ENCODE data around the gene FGGY. TPM values are rescaled to one million over a fixed set of nuclear protein-coding genes. Genes with fewer than 3 reads are reported as not detected.

Gene FGGY
- total and polyA plus RNA-seq, 4 donors: 5.3 to 25.1 (median 11.9) TPM

- Histone ChIP-seq H3K36me3 (ENCODE audit: control insufficient read depth in 1 of 2, insufficient read depth in 2 of 2, low read length in 1 of 2) (no peaks in the 10 kb centered on the region), H3K27ac (ENCODE audit: low read depth in 1 of 2, low read length in 2 of 2) (no peak overlapping the region), H3K9me3 (ENCODE audit: control insufficient read depth, low read length) (no peaks in the 10 kb centered on the region), H3K4me1 (ENCODE audit: control insufficient read depth in 1 of 2, insufficient read depth in 2 of 2, low read length in 2 of 2) (no peaks in the 10 kb centered on the region), H3K27me3 (ENCODE audit: control insufficient read depth in 1 of 2, insufficient read depth in 2 of 2, low read length in 1 of 2) (no peaks in the 10 kb centered on the region), H3K4me3 (ENCODE audit: low read length in 2 of 2) (no peak overlapping the region)
- DNase-seq: no peak
- intact Hi-C loops (cut with DNase I): no loop called here
- 81 to 87% methylated on average over 3 of the region's 3 CpGs for WGBS, 2 donors
- no peak for ATAC-seq (ENCODE audit: low FRiP score)
These were observed 320.5 kb downstream of the FGGY start for GRCh38 chr1:59617434-59617833.

GRCh38 chr1:59619557-59619956 is 322.7 kb downstream of the FGGY start:
- Histone ChIP-seq H3K4me1 (ENCODE audit: control insufficient read depth in 1 of 2, insufficient read depth in 2 of 2, low read length in 2 of 2) (no peaks in the 10 kb centered on the region), H3K27me3 (ENCODE audit: control insufficient read depth in 1 of 2, insufficient read depth in 2 of 2, low read length in 1 of 2) (no peaks in the 10 kb centered on the region), H3K9me3 (ENCODE audit: control insufficient read depth, low read length) (no peaks in the 10 kb centered on the region), H3K4me3 (ENCODE audit: low read length in 2 of 2) (no peak overlapping the region), H3K36me3 (ENCODE audit: control insufficient read depth in 1 of 2, insufficient read depth in 2 of 2, low read length in 1 of 2) (no peaks in the 10 kb centered on the region), H3K27ac (ENCODE audit: low read depth in 1 of 2, low read length in 2 of 2) (no peak overlapping the region)
- ATAC-seq (ENCODE audit: low FRiP score): no peak
- no peak for DNase-seq
- 99% methylated on average over 2 of the region's 2 CpGs for WGBS, 2 donors
- intact Hi-C loops (cut with DNase I): no loop called here

DNA sequence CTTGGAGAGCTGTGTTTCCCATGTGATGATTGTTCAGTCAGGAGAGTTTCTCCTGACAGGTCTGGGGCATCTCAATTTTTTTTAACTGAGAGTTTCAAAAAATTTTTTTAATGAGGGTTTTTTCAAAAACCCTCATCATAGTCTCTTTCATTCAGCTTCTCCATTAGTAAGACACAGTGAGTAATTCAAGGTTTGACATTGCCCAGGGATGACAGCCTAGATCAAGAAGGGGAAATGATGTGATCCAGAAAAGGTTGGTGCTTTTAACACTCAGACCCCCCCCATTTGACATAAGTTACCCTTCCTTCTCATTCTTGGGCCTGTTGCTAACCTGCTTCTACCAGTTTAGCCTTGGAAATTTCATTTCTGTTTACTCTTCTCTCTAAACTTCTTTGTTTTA is 328.5 kb downstream of the FGGY start:
- Histone ChIP-seq H3K4me3 (ENCODE audit: low read length in 2 of 2) (no peak overlapping the region), H3K27ac (ENCODE audit: low read depth in 1 of 2, low read length in 2 of 2) (no peak overlapping the region), H3K9me3 (ENCODE audit: control insufficient read depth, low read length) (no peaks in the 10 kb centered on the region), H3K27me3 (ENCODE audit: control insufficient read depth in 1 of 2, insufficient read depth in 2 of 2, low read length in 1 of 2) (no peaks in the 10 kb centered on the region), H3K36me3 (ENCODE audit: control insufficient read depth in 1 of 2, insufficient read depth in 2 of 2, low read length in 1 of 2) (no peaks in the 10 kb centered on the region), H3K4me1 (ENCODE audit: control insufficient read depth in 1 of 2, insufficient read depth in 2 of 2, low read length in 2 of 2) (no peaks in the 10 kb centered on the region)
- ATAC-seq (ENCODE audit: low FRiP score) (no peak), DNase-seq (no peak)
- intact Hi-C loops (cut with DNase I): no loop called here

- Histone ChIP-seq H3K4me1 (ENCODE audit: control insufficient read depth in 1 of 2, insufficient read depth in 2 of 2, low read length in 2 of 2) (no peaks in the 10 kb centered on the region), H3K36me3 (ENCODE audit: control insufficient read depth in 1 of 2, insufficient read depth in 2 of 2, low read length in 1 of 2) (no peaks in the 10 kb centered on the region), H3K27me3 (ENCODE audit: control insufficient read depth in 1 of 2, insufficient read depth in 2 of 2, low read length in 1 of 2) (no peaks in the 10 kb centered on the region), H3K9me3 (ENCODE audit: control insufficient read depth, low read length) (no peaks in the 10 kb centered on the region), H3K4me3 (ENCODE audit: low read length in 2 of 2) (no peak overlapping the region), H3K27ac (ENCODE audit: low read depth in 1 of 2, low read length in 2 of 2) (no peak overlapping the region)
- intact Hi-C loops (cut with DNase I): no loop called here
- DNase-seq (no peak), ATAC-seq (ENCODE audit: low FRiP score) (no peak)
- 93 to 96% methylated on average over 1 of the region's 1 CpG for WGBS, 2 donors
These were observed 334.8 kb downstream of the FGGY start for GRCh38 chr1:59631561-59632255.

- H3K4me1 ChIP-seq (ENCODE audit: control insufficient read depth in 1 of 2, insufficient read depth in 2 of 2, low read length in 2 of 2): no peaks in the 10 kb centered on the region
- intact Hi-C loops (cut with DNase I): no loop called here
- H3K4me3 ChIP-seq (ENCODE audit: low read length in 2 of 2): no peak overlapping the region
- ATAC-seq (ENCODE audit: low FRiP score): no peak
- no peaks in the 10 kb centered on the region for H3K27me3 ChIP-seq (ENCODE audit: control insufficient read depth in 1 of 2, insufficient read depth in 2 of 2, low read length in 1 of 2)
- no peak for DNase-seq
- 81 to 95% methylated on average over 2 of the region's 2 CpGs for WGBS, 2 donors
- H3K9me3 ChIP-seq (ENCODE audit: control insufficient read depth, low read length): no peaks in the 10 kb centered on the region
- H3K27ac ChIP-seq (ENCODE audit: low read depth in 1 of 2, low read length in 2 of 2): no peak overlapping the region
- no peaks in the 10 kb centered on the region for H3K36me3 ChIP-seq (ENCODE audit: control insufficient read depth in 1 of 2, insufficient read depth in 2 of 2, low read length in 1 of 2)
These were observed 338.2 kb downstream of the FGGY start for GRCh38 chr1:59635097-59635496.

DNA sequence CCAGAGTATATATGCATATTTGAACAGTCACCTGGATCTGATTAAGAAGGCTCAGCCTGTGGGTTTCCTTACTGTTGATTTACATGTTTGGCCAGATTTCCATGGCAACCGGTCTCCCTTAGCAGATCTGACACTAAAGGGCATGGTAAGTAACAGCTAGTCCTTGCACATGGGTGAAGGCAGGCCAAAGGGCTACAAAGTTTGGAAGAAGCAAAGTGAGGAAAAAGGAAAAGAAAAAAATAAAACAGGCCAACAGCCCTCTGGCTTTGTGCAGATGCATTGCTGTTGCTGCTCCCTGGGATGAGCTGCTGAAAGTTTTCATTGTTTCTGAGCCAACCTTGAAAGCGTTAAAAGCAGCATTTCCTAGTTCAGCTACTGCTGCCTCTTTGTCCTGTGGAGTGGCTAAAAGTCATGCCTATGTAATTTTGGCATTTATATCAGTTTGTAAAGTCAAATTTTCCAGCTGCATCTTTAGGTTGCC is 341.4 kb downstream of the FGGY start:
- DNase-seq: no peak
- ATAC-seq (ENCODE audit: low FRiP score): no peak
- Histone ChIP-seq H3K4me3 (ENCODE audit: low read length in 2 of 2) (no peak overlapping the region), H3K9me3 (ENCODE audit: control insufficient read depth, low read length) (no peaks in the 10 kb centered on the region), H3K36me3 (ENCODE audit: control insufficient read depth in 1 of 2, insufficient read depth in 2 of 2, low read length in 1 of 2) (no peaks in the 10 kb centered on the region), H3K27me3 (ENCODE audit: control insufficient read depth in 1 of 2, insufficient read depth in 2 of 2, low read length in 1 of 2) (no peaks in the 10 kb centered on the region), H3K4me1 (ENCODE audit: control insufficient read depth in 1 of 2, insufficient read depth in 2 of 2, low read length in 2 of 2) (no peaks in the 10 kb centered on the region), H3K27ac (ENCODE audit: low read depth in 1 of 2, low read length in 2 of 2) (no peak overlapping the region)
- 50 to 60% methylated on average over 2 of the region's 2 CpGs for WGBS, 2 donors
- intact Hi-C loops (cut with DNase I): no loop called here

GRCh38 chr1:59639266-59639665 is 342.4 kb downstream of the FGGY start:
- no peaks in the 10 kb centered on the region for H3K9me3 ChIP-seq (ENCODE audit: control insufficient read depth, low read length)
- WGBS, 2 donors: 97 to 100% methylated on average over 1 of the region's 1 CpG
- no peaks in the 10 kb centered on the region for H3K4me1 ChIP-seq (ENCODE audit: control insufficient read depth in 1 of 2, insufficient read depth in 2 of 2, low read length in 2 of 2)
- DNase-seq (no peak), ATAC-seq (ENCODE audit: low FRiP score) (no peak)
- H3K27ac ChIP-seq (ENCODE audit: low read depth in 1 of 2, low read length in 2 of 2): no peak overlapping the region
- no peak overlapping the region for H3K4me3 ChIP-seq (ENCODE audit: low read length in 2 of 2)
- no peaks in the 10 kb centered on the region for H3K36me3 ChIP-seq (ENCODE audit: control insufficient read depth in 1 of 2, insufficient read depth in 2 of 2, low read length in 1 of 2)
- no peaks in the 10 kb centered on the region for H3K27me3 ChIP-seq (ENCODE audit: control insufficient read depth in 1 of 2, insufficient read depth in 2 of 2, low read length in 1 of 2)
- intact Hi-C loops (cut with DNase I): no loop called here

DNA sequence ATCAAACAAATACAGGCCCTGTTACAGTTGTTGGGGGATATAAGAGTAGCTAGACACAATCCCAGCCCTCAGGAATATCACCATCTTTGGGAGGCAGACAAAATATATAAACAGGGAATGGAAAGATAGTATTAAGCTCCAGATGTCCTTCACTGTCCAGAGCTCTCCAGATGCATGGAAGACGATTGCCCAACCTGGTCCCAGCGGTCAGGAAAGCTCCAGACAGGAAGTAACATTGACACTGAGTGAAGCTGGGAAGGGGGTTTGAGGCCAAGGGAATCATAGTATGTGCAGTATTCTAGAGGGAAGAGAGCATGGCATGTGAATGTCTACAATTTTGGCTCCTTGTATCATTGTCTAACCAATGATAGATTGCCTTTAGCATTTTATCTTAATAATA is 344.0 kb downstream of the FGGY start:
- Histone ChIP-seq H3K4me1 (ENCODE audit: control insufficient read depth in 1 of 2, insufficient read depth in 2 of 2, low read length in 2 of 2) (no peaks in the 10 kb centered on the region), H3K9me3 (ENCODE audit: control insufficient read depth, low read length) (no peaks in the 10 kb centered on the region), H3K27ac (ENCODE audit: low read depth in 1 of 2, low read length in 2 of 2) (no peak overlapping the region), H3K27me3 (ENCODE audit: control insufficient read depth in 1 of 2, insufficient read depth in 2 of 2, low read length in 1 of 2) (no peaks in the 10 kb centered on the region), H3K4me3 (ENCODE audit: low read length in 2 of 2) (no peak overlapping the region), H3K36me3 (ENCODE audit: control insufficient read depth in 1 of 2, insufficient read depth in 2 of 2, low read length in 1 of 2) (no peaks in the 10 kb centered on the region)
- DNase-seq: no peak
- no peak for ATAC-seq (ENCODE audit: low FRiP score)
- intact Hi-C loops (cut with DNase I): no loop called here
- WGBS, 2 donors: 92 to 95% methylated on average over 2 of the region's 2 CpGs

DNA sequence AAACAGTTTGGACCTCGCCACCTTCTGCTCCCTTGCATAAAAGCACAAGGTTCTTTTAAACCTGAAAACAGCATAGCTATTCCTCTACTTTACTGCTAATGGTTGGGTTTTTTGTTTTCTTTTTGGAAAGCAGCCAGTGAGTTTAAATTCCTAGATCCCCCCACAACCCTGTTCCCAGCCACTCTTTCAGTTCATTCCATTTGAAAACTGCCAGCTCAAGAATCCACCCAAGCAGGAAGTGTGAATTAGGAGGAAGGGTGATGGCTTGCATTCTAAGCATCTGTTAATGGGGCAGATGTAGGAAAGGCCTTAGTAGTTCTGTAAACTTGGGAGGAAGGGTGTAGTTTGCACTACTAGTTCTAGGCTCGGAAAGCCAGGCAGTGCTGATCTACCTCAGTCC is 344.9 kb downstream of the FGGY start:
- Histone ChIP-seq H3K4me1 (ENCODE audit: control insufficient read depth in 1 of 2, insufficient read depth in 2 of 2, low read length in 2 of 2) (no peaks in the 10 kb centered on the region), H3K4me3 (ENCODE audit: low read length in 2 of 2) (no peak overlapping the region), H3K27ac (ENCODE audit: low read depth in 1 of 2, low read length in 2 of 2) (no peak overlapping the region), H3K27me3 (ENCODE audit: control insufficient read depth in 1 of 2, insufficient read depth in 2 of 2, low read length in 1 of 2) (no peaks in the 10 kb centered on the region), H3K36me3 (ENCODE audit: control insufficient read depth in 1 of 2, insufficient read depth in 2 of 2, low read length in 1 of 2) (no peaks in the 10 kb centered on the region), H3K9me3 (ENCODE audit: control insufficient read depth, low read length) (no peaks in the 10 kb centered on the region)
- ATAC-seq (ENCODE audit: low FRiP score) (no peak), DNase-seq (no peak)
- intact Hi-C loops (cut with DNase I): no loop called here
- 59 to 69% methylated on average over 2 of the region's 2 CpGs for WGBS, 2 donors
